ENCODE measurements around the gene SCFD2.
"Not testable (repeated sequence)": the region's sequence is repeated elsewhere in the genome, so short reads cannot be mapped to it uniquely, and the experiment has no call there.

DNA sequence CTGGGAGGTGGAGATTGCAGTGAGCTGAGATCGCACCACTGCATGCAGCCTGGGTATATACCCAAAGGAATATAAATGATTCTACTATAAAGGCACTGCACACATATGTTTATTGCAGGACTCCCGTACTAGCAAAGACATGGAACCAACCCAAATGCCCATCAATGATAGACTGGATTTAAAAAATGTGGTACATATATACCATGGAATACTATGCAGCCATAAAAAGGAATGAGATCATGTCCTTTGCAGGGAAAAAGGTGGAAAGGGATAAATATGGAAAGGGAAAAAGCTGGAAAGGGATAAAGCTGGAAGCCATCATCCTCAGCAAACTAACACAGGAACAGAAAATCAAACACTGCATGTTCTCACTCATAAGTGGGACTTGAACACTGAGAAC is 308.8 kb downstream of the SCFD2 start:
- not testable (repeated sequence) for TF ChIP-seq CTCF, POLR2A (IDR thresholded peaks at IDR 0.05)
